H1 (cell line): ENCODE data around the gene TMCO2. TPM values are rescaled to one million over a fixed set of nuclear protein-coding genes. Genes with fewer than 3 reads are reported as not detected.

Experiments
- CTCF ChIA-PET: fragments of 300-600 bp; sonication (Branson Sonifier 250); formaldehyde crosslinking; loops from one replicate; lab custom pipeline; 2021; ENCODE audit not compliant: partially characterized antibody; lab: Charles Lee
- POLR2A ChIA-PET: fragments of 300-600 bp; sonication (Branson Sonifier 250); formaldehyde crosslinking; loops from one replicate; lab custom pipeline; 2021; ENCODE audit warnings: inconsistent platforms; ENCODE audit not compliant: partially characterized antibody; lab: Charles Lee
- DNase-seq, 2 experiments: peaks; one replicate each; pipeline versions ENCODE4 v3.0.0 to v3.0.0-alpha.2; 2010 to 2022; ENCODE audit warnings: low spot score in 2 of 2, low read depth in 1 of 2, mixed read lengths in 1 of 2
- FAIRE-seq: peaks from 2 replicates; lab custom pipeline; 2011; peaks lifted over from hg19 to GRCh38; lab: Jason Lieb, UNC
- H2AFZ ChIP-seq: 2 replicates; pipeline ENCODE4 v1.8.1; 2012; ENCODE audit warnings: low read length, inconsistent platforms
- H2AK5ac ChIP-seq: 2 replicates; pipeline ENCODE4 v1.6.1; 2013; ENCODE audit warnings: low read depth, low read length
- H2BK120ac ChIP-seq: replicated peaks from 2 replicates; pipeline ENCODE3; 2013; ENCODE audit warnings: low read depth, low read length, inconsistent platforms
- H2BK12ac ChIP-seq: 2 replicates; pipeline ENCODE4 v1.6.1; 2013; ENCODE audit warnings: low read depth, low read length
- H2BK15ac ChIP-seq: 2 replicates; pipeline ENCODE4 v1.6.1; 2013; ENCODE audit warnings: low read length
- H2BK20ac ChIP-seq: 2 replicates; pipeline ENCODE4 v1.6.1; 2013; ENCODE audit warnings: low read length
- H2BK5ac ChIP-seq: 2 replicates; pipeline ENCODE4 v1.6.1; 2013; ENCODE audit warnings: low read depth, low read length
- H3K14ac ChIP-seq: 2 replicates; pipeline ENCODE4 v1.6.1; 2013; ENCODE audit warnings: inconsistent platforms; ENCODE audit not compliant: insufficient read length
- H3K18ac ChIP-seq: 2 replicates; pipeline ENCODE4 v1.6.1; 2013; ENCODE audit warnings: low read length; ENCODE audit errors: extremely low read depth
- H3K23ac ChIP-seq: 2 replicates; pipeline ENCODE4 v1.6.1; 2013; ENCODE audit warnings: inconsistent platforms; ENCODE audit not compliant: insufficient read length
- H3K23me2 ChIP-seq: 2 replicates; pipeline ENCODE4 v1.6.1; 2013; ENCODE audit warnings: low read depth, low read length
- H3K27ac ChIP-seq: 2 replicates; pipeline ENCODE4 v1.6.1; 2011; ENCODE audit warnings: low read depth, low read length, inconsistent platforms
- H3K27me3 ChIP-seq, 4 experiments: replicated peaks in 1 of 4; 1 replicate in 1 of 4; 2 replicates in 3 of 4; pipeline versions ENCODE4 v1.6.1 to v1.8.1; 2011 to 2013; ENCODE audit warnings: low read length in 3 of 4, mild to moderate bottlenecking in 3 of 4, inconsistent platforms in 2 of 4, mixed read lengths in 2 of 4, moderate library complexity in 1 of 4; ENCODE audit not compliant: control insufficient read depth in 3 of 4, insufficient read depth in 3 of 4; ENCODE audit errors: extremely low read depth in 1 of 4
- H3K36me3 ChIP-seq, 4 experiments: 2 replicates each; pipeline versions ENCODE4 v1.6.1 to v1.8.1; 2011 to 2013; ENCODE audit warnings: mild to moderate bottlenecking in 4 of 4, low read length in 3 of 4, moderate library complexity in 2 of 4, control low read depth in 1 of 4, inconsistent platforms in 1 of 4; ENCODE audit not compliant: insufficient read depth in 4 of 4, control insufficient read depth in 2 of 4
- H3K4ac ChIP-seq: replicated peaks from 2 replicates; pipeline ENCODE3; 2013; ENCODE audit warnings: low read length, low read depth, mixed read lengths, inconsistent platforms; ENCODE audit not compliant: insufficient read length
- H3K4me1 ChIP-seq, 4 experiments: replicated peaks in 1 of 4; 1 replicate in 1 of 4; 2 replicates in 3 of 4; pipeline versions ENCODE4 v1.6.1 to v1.8.1; 2011 to 2013; ENCODE audit warnings: low read length in 3 of 4, inconsistent platforms in 2 of 4, mixed read lengths in 1 of 4; ENCODE audit not compliant: insufficient read depth in 4 of 4, control insufficient read depth in 3 of 4
- H3K4me2 ChIP-seq, 2 experiments: 2 replicates each; pipeline versions ENCODE4 v1.6.1 to v1.8.1; 2011 to 2013; ENCODE audit warnings: low read depth in 2 of 2, low read length in 2 of 2, control low read depth in 1 of 2, inconsistent platforms in 1 of 2, mild to moderate bottlenecking in 1 of 2; ENCODE audit not compliant: insufficient read depth in 1 of 2
- H3K4me3 ChIP-seq, 4 experiments: fragments of 200-600, 300-600 bp in 1 of 4; sonication (generic), shearing (Covaris generic), sonication (Bioruptor Twin) in 1 of 4; 2 replicates each; pipeline versions ENCODE4 v1.5.1 to v1.8.1; 2011 to 2016; ENCODE audit warnings: low read length in 4 of 4, low read depth in 3 of 4, control low read depth in 2 of 4, inconsistent platforms in 2 of 4, mild to moderate bottlenecking in 2 of 4, mixed read lengths in 1 of 4, moderate library complexity in 1 of 4; ENCODE audit not compliant: insufficient read depth in 2 of 4; ENCODE audit errors: extremely low read depth in 1 of 4
- H3K56ac ChIP-seq: replicated peaks from 2 replicates; pipeline ENCODE3; 2013; ENCODE audit warnings: low read depth, mild to moderate bottlenecking, mixed read lengths, low read length, inconsistent platforms; ENCODE audit not compliant: insufficient read length
- H3K79me1 ChIP-seq: 2 replicates; pipeline ENCODE4 v1.6.1; 2013; ENCODE audit warnings: low read depth, low read length, control low read depth
- H3K79me2 ChIP-seq, 2 experiments: 2 replicates each; pipeline versions ENCODE4 v1.6.1 to v1.8.1; 2012 to 2013; ENCODE audit warnings: low read length in 2 of 2, mild to moderate bottlenecking in 2 of 2, inconsistent platforms in 1 of 2; ENCODE audit not compliant: insufficient read depth in 2 of 2, control insufficient read depth in 1 of 2
- H3K9ac ChIP-seq, 4 experiments: replicated peaks in 1 of 4; 1 replicate in 1 of 4; 2 replicates in 3 of 4; pipeline versions ENCODE4 v1.6.1 to v1.8.1; 2011 to 2013; ENCODE audit warnings: low read depth in 3 of 4, low read length in 3 of 4, control low read depth in 2 of 4, mild to moderate bottlenecking in 2 of 4, moderate library complexity in 2 of 4, inconsistent platforms in 1 of 4; ENCODE audit errors: extremely low read depth in 1 of 4
- H3K9me3 ChIP-seq, 2 experiments: 2 replicates each; pipeline versions ENCODE4 v1.6.1 to v1.8.1; 2012 to 2013; ENCODE audit warnings: mild to moderate bottlenecking in 2 of 2, moderate library complexity in 2 of 2, control low read depth in 1 of 2, inconsistent platforms in 1 of 2, low read depth in 1 of 2, low read length in 1 of 2, mixed read lengths in 1 of 2; ENCODE audit not compliant: insufficient read depth in 2 of 2
- H4K20me1 ChIP-seq, 2 experiments: replicated peaks in 1 of 2; 2 replicates each; pipeline versions ENCODE3 to v1.8.1; 2011 to 2013; ENCODE audit warnings: inconsistent platforms in 2 of 2, low read length in 2 of 2, mild to moderate bottlenecking in 1 of 2; ENCODE audit not compliant: insufficient read depth in 2 of 2, control insufficient read depth in 1 of 2
- H4K5ac ChIP-seq: 2 replicates; pipeline ENCODE4 v1.6.1; 2013; ENCODE audit warnings: low read length, low read depth, mixed read lengths, inconsistent platforms; ENCODE audit not compliant: insufficient read length
- H4K8ac ChIP-seq: 2 replicates; pipeline ENCODE4 v1.8.0; 2013; ENCODE audit warnings: mild to moderate bottlenecking, moderate library complexity, low read length, inconsistent platforms; ENCODE audit not compliant: insufficient read depth; ENCODE audit errors: extremely low read depth
- H4K91ac ChIP-seq: replicated peaks from 2 replicates; pipeline ENCODE3; 2013; ENCODE audit warnings: low read length, mixed read lengths, inconsistent platforms; ENCODE audit not compliant: insufficient read length
- BACH1 ChIP-seq: IDR thresholded peaks from 2 replicates; pipeline ENCODE4 v1.6.1; 2012; ENCODE audit warnings: low read length, improper control_type of control experiment
- CTBP2 ChIP-seq: IDR thresholded peaks from 2 replicates; pipeline ENCODE4 v1.7.0; 2011; ENCODE audit warnings: borderline replicate concordance, mild to moderate bottlenecking, moderate library complexity, mixed read lengths, low read length; ENCODE audit not compliant: insufficient read depth, insufficient read length
- EP300 ChIP-seq, 2 experiments: IDR thresholded peaks; 1 replicate in 1 of 2; 2 replicates in 1 of 2; pipeline ENCODE4 v1.6.1; 2011 to 2012; ENCODE audit warnings: low read depth in 2 of 2, low read length in 2 of 2, mild to moderate bottlenecking in 2 of 2, borderline replicate concordance in 1 of 2, inconsistent platforms in 1 of 2, moderate library complexity in 1 of 2
- KDM4A ChIP-seq: IDR thresholded peaks from one replicate; pipeline ENCODE4 v1.7.1; 2012; ENCODE audit warnings: low read depth, mild to moderate bottlenecking, moderate library complexity, low read length, inconsistent platforms; ENCODE audit not compliant: severe bottlenecking
- TBP ChIP-seq: IDR thresholded peaks from 2 replicates; pipeline ENCODE4 v1.6.1; 2011; ENCODE audit warnings: low read depth, low read length, improper control_type of control experiment
- WGBS, 2 experiments: shearing (Covaris generic) in 1 of 2; methylation state at CpG; one replicate each; pipeline versions ENCODE4 v1.1.6 to v1.1.7; 2013 to 2015; ENCODE audit warnings: low lambda C conversion rate in 2 of 2, mixed read lengths in 2 of 2, inconsistent platforms in 1 of 2, low coverage in 1 of 2, missing lambda C conversion rate in 1 of 2; ENCODE audit not compliant: insufficient replicate concordance in 2 of 2, insufficient coverage in 1 of 2, insufficient read length in 1 of 2; ENCODE audit errors: extremely low coverage in 1 of 2, missing lambda C conversion rate in 1 of 2; 5-methylcytosine and 5-hydroxymethylcytosine counted together
- polyA plus RNA-seq, 7 experiments: library from polyadenylated mRNA; depleted of rRNA in 3 of 7; stranded (reverse) in 5 of 7; unstranded in 2 of 7; fragments of >200 nt in 5 of 7; fragments of 200-250 nt in 2 of 7; gene quantifications; 1 replicate in 5 of 7; 2 replicates in 1 of 7; 4 replicates in 1 of 7; pipeline versions ENCODE4 v1.2.1 to v1.2.3, GENCODE V29; 2011 to 2013; ENCODE audit warnings: missing spikeins in 2 of 7, mixed read lengths in 2 of 7
- total RNA-seq: library from RNA; stranded (reverse); fragmentation: NEBNext Ultra II Directional; extraction: Animal tissue kit (Norgen Biotek cat#: 25700); gene quantifications from 2 replicates; pipeline ENCODE4 v1.2.1, GENCODE V29; 2021

The TMCO2 gene
- total and polyA plus RNA-seq, 2 of the 8 experiments (the other 6 are each of a cell fraction or from before 2014, with no cell fraction given) = not detected

DNA sequence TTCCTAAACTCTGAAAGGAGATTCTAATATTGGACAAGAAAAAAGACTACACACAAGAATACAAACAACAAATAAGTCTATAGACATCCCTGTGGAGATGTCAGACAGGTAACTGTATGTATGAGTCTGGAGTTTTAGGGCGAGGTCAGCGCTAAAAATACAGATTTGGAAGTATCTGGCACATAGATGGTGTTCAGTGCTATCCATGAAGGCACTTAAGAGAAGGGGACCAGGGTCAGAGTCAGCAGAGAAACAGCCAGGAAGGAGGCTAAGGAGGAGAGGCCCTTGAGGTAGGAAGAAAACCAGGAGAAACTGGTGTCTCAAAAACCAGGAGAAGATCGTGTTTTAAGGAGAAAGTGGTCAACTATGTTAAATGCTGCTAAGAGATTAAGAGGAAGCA, 28.4 kb downstream of the TMCO2 start:
- no peak overlapping the region for H3K27ac ChIP-seq
- no peak overlapping the region for H2BK120ac ChIP-seq
- H4K20me1 ChIP-seq = no peaks in the 10 kb centered on the region
- 0 out of 2 replicates have a peak, but pooled peaks cover 1% of the 10 kb centered on the region for H3K23me2 ChIP-seq
- H3K4ac ChIP-seq = no peak overlapping the region
- no peak for FAIRE-seq
- 96% methylated on average over 3 of the region's 3 CpGs; no CpG with 5 or more reads in 1 of the 2 experiments for WGBS, 2 experiments
- H3K79me2 ChIP-seq = no peaks in the 10 kb centered on the region
- H3K4me2 ChIP-seq = no peak overlapping the region
- CTCF ChIA-PET = interaction anchor here (0.8 to 1.1 kb wide), 2 partner anchors 132 to 203 kb away, joined by 3 to 4 read pairs; no protein-coding TSS in a partner anchor
- H3K9ac ChIP-seq = no peak overlapping the region
- no peak overlapping the region for H3K14ac ChIP-seq
- no peak overlapping the region for H3K23ac ChIP-seq
- peaks cover 4 to 39% (median 9%) of the 10 kb centered on the region in 4 experiments; a peak in 7 of 8 replicates for H3K36me3 ChIP-seq
- no peaks in the 10 kb centered on the region for H3K27me3 ChIP-seq
- no peak overlapping the region for H2BK5ac ChIP-seq
- no peak for TF ChIP-seq TBP
- no peak for TF ChIP-seq CTBP2
- no peak for TF ChIP-seq KDM4A
- no peak for TF ChIP-seq EP300 (IDR thresholded peaks at IDR 0.05; ENCODE audit: borderline replicate concordance in 1 of 2, low read depth in 2 of 2, low read length in 2 of 2)
- no peak for TF ChIP-seq BACH1
- TF ChIP-seq, all 59 proteins: peak for 0
- Histone ChIP-seq H3K4me3 (no peak overlapping the region), H2BK15ac (no peak overlapping the region), H2BK20ac (no peak overlapping the region), H2BK12ac (no peak overlapping the region), H3K4me1 (no peaks in the 10 kb centered on the region), H3K9me3 (no peaks in the 10 kb centered on the region), H3K79me1 (0 out of 2 replicates have a peak, but pooled peaks cover 3% of the 10 kb centered on the region), H4K5ac (no peak overlapping the region), H2AK5ac (no peak overlapping the region), H4K8ac (no peak overlapping the region), H3K18ac (no peak overlapping the region), H3K56ac (no peak overlapping the region), H4K91ac (no peak overlapping the region), H2AFZ (no peak overlapping the region)
- DNase-seq = no peak
- POLR2A ChIA-PET = no interaction called here
